Measurements from ENCODE around the gene CSF3. TPM values are rescaled to one million over a fixed set of nuclear protein-coding genes. Genes with fewer than 3 reads are reported as not detected.

The CSF3 gene
- total RNA-seq, 1 experiment from 2014 or later, result not detected

DNA sequence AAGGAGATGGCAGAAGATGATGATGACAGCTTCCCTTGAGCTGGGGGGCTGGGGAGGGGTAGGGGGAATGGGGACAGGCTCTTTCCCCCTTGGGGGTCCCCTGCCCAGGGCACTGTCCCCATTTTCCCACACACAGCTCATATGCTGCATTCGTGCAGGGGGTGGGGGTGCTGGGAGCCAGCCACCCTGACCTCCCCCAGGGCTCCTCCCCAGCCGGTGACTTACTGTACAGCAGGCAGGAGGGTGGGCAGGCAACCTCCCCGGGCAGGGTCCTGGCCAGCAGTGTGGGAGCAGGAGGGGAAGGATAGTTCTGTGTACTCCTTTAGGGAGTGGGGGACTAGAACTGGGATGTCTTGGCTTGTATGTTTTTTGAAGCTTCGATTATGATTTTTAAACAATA is 17.7 kb upstream of the CSF3 start:
- DNase-seq (ENCODE audit: low read depth, low spot score), result no peak
- Histone ChIP-seq H3K4me3 (replicated peaks in 1 of 2; ENCODE audit: low read depth in 1 of 2, low read length in 2 of 2) (no peak overlapping the region), H3K27ac (ENCODE audit: low read depth, low read length) (no peak overlapping the region), H3K9ac (ENCODE audit: low read length) (no peak overlapping the region), H3K4me1 (ENCODE audit: control insufficient read depth in 1 of 2, insufficient read depth in 2 of 2, low read length in 2 of 2) (no peaks in the 10 kb centered on the region), H3K36me3 (ENCODE audit: control insufficient read depth in 1 of 2, insufficient read depth in 2 of 2, low read length in 2 of 2) (peaks cover 29 to 40% of the 10 kb centered on the region in 2 experiments), H4K20me1 (ENCODE audit: insufficient read depth) (no peaks in the 10 kb centered on the region), H3K9me3 (ENCODE audit: control insufficient read depth in 1 of 2, insufficient read depth in 1 of 2, low read depth in 1 of 2, low read length in 2 of 2) (no peaks in the 10 kb centered on the region), H3K4me2 (ENCODE audit: low read length) (no peak overlapping the region), H2AFZ (ENCODE audit: low read depth, low read length, poor library complexity, severe bottlenecking) (no peak overlapping the region), H3K9me2 (ENCODE audit: insufficient read depth) (no peaks in the 10 kb centered on the region), H3K27me3 (ENCODE audit: insufficient read depth, low read length) (no peaks in the 10 kb centered on the region), H3K79me2 (ENCODE audit: insufficient read depth, low read length) (no peaks in the 10 kb centered on the region)
- intact Hi-C loops (cut with micrococcal nuclease), result no loop called here
- CTCF ChIA-PET, result interaction anchor here (0.6 kb wide), 1 partner anchor 124 kb away, joined by 4 read pairs; the partner anchor contains the start of gene MSL1
- TF ChIP-seq, protein P1, sequence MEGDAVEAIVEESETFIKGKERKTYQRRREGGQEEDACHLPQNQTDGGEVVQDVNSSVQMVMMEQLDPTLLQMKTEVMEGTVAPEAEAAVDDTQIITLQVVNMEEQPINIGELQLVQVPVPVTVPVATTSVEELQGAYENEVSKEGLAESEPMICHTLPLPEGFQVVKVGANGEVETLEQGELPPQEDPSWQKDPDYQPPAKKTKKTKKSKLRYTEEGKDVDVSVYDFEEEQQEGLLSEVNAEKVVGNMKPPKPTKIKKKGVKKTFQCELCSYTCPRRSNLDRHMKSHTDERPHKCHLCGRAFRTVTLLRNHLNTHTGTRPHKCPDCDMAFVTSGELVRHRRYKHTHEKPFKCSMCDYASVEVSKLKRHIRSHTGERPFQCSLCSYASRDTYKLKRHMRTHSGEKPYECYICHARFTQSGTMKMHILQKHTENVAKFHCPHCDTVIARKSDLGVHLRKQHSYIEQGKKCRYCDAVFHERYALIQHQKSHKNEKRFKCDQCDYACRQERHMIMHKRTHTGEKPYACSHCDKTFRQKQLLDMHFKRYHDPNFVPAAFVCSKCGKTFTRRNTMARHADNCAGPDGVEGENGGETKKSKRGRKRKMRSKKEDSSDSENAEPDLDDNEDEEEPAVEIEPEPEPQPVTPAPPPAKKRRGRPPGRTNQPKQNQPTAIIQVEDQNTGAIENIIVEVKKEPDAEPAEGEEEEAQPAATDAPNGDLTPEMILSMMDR (IDR thresholded peaks at IDR 0.05 in 2 of 3, conservative IDR thresholded peaks at IDR 0.05 in 1 of 3; ENCODE audit: borderline replicate concordance in 1 of 3, insufficient read depth in 1 of 3, low read depth in 2 of 3, low read length in 2 of 3), result no peak
- TF ChIP-seq, protein P2, sequence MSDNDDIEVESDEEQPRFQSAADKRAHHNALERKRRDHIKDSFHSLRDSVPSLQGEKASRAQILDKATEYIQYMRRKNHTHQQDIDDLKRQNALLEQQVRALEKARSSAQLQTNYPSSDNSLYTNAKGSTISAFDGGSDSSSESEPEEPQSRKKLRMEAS (IDR thresholded peaks at IDR 0.05), result no peak
- TF ChIP-seq EZH2phosphoT487 (IDR thresholded peaks at IDR 0.05; ENCODE audit: borderline replicate concordance) (no peak), ELF1 (IDR thresholded peaks at IDR 0.05; ENCODE audit: borderline replicate concordance, low read depth) (no peak), YY1 (IDR thresholded peaks at IDR 0.05; ENCODE audit: extremely low read depth, insufficient replicate concordance, low read depth, low read length) (no peak), SP1 (IDR thresholded peaks at IDR 0.05; ENCODE audit: low read depth) (no peak), ZNF274 (IDR thresholded peaks at IDR 0.05; ENCODE audit: low read depth, low read length) (no peak), JUND (IDR thresholded peaks at IDR 0.05) (no peak), CEBPB (IDR thresholded peaks at IDR 0.05; ENCODE audit: low read depth) (no peak), CBX3 (IDR thresholded peaks at IDR 0.05; ENCODE audit: low read depth) (no peak), RAD21 (IDR thresholded peaks at IDR 0.05; ENCODE audit: low read depth) (no peak), FOSL1 (IDR thresholded peaks at IDR 0.05; ENCODE audit: low read depth) (no peak), EGR1 (IDR thresholded peaks at IDR 0.05; ENCODE audit: low read depth) (no peak), TCF7L2 (IDR thresholded peaks at IDR 0.05; ENCODE audit: borderline replicate concordance, extremely low read depth, insufficient read depth, insufficient read length) (no peak), POLR2AphosphoS5 (IDR thresholded peaks at IDR 0.05; ENCODE audit: low read depth, low read length) (no peak), POLR2A (IDR thresholded peaks at IDR 0.05; ENCODE audit: borderline replicate concordance, extremely low read depth, insufficient read depth, insufficient read length) (no peak)
- TF ChIP-seq, protein P3, sequence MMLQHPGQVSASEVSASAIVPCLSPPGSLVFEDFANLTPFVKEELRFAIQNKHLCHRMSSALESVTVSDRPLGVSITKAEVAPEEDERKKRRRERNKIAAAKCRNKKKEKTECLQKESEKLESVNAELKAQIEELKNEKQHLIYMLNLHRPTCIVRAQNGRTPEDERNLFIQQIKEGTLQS (IDR thresholded peaks at IDR 0.05), result no peak
- TF ChIP-seq, protein P4, sequence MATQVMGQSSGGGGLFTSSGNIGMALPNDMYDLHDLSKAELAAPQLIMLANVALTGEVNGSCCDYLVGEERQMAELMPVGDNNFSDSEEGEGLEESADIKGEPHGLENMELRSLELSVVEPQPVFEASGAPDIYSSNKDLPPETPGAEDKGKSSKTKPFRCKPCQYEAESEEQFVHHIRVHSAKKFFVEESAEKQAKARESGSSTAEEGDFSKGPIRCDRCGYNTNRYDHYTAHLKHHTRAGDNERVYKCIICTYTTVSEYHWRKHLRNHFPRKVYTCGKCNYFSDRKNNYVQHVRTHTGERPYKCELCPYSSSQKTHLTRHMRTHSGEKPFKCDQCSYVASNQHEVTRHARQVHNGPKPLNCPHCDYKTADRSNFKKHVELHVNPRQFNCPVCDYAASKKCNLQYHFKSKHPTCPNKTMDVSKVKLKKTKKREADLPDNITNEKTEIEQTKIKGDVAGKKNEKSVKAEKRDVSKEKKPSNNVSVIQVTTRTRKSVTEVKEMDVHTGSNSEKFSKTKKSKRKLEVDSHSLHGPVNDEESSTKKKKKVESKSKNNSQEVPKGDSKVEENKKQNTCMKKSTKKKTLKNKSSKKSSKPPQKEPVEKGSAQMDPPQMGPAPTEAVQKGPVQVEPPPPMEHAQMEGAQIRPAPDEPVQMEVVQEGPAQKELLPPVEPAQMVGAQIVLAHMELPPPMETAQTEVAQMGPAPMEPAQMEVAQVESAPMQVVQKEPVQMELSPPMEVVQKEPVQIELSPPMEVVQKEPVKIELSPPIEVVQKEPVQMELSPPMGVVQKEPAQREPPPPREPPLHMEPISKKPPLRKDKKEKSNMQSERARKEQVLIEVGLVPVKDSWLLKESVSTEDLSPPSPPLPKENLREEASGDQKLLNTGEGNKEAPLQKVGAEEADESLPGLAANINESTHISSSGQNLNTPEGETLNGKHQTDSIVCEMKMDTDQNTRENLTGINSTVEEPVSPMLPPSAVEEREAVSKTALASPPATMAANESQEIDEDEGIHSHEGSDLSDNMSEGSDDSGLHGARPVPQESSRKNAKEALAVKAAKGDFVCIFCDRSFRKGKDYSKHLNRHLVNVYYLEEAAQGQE (IDR thresholded peaks at IDR 0.05; ENCODE audit: low read depth), result no peak
- ATAC-seq, result no peak
- RAD21 ChIA-PET (ENCODE audit: low non-redundant PET in 1 of 2, low total read pairs in 2 of 2, uncharacterized antibody in 2 of 2, unreplicated experiment in 2 of 2), result no interaction called here
- POLR2A ChIA-PET, result no interaction called here
- no TSS peak for BruUV-seq (replicated peaks)

Data from HCT116 (cell line).